Stimulated activated CD4-positive, alpha-beta T cell treated with anti-CD3 and anti-CD28 coated beads, Interleukin-4, amount 100 ng/mL, for 1 hour (primary cell): ENCODE measurements around the gene ASF1B.
"Not testable (repeated sequence)": the region's sequence is repeated elsewhere in the genome, so short reads cannot be mapped to it uniquely, and the experiment has no call there.

Experiments used
- DNase-seq: peaks from one replicate; pipeline ENCODE4 v3.0.0-alpha.2; 2020

Gene ASF1B

DNA sequence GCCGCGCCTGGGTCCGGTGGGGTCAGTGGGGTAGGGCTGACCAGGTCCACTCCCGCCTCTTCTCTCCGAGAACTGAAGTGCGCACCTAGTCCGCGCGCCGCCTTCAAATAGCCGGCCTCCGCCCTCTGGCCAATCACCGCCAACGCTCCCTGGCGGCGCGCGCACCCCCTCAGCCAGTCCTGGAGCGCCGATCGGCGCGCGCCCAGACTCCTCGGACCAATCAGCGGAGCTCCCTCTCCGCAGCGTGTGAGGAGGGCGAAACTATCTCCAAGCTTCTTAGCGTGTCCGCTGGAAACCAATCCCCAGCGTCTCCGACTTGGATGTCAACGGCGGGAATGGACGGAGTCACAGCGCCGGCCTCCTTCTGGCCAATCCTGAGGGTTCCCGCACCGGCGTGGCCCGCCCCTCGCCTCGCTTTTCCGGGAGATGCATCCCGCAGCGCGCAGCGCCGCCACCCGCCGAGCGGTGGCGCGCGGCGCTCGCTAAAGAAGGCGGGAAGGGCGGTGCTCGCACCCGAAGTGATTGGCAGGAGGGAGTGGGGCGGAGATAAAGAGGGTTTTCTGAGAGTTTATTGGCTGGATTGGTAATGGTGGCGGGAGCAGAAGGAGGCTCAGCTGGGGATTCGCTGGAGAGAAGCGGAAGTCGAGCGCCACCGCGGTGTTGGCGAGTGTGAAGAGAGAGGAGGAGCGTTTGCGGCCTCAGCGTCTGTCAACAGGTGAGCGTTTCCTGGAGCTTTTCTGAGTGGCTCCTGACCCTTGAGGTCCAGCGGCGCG lies at the start of gene ASF1B:
ASF1B (minus strand) TSS at position 81 of the 773 bp plus-strand sequence. CDS start 133 bp downstream, outside the sequence.
- peak; percentile 96 for DNase-seq

- DNase-seq: not testable (repeated sequence)
Measured at GRCh38 chr19:14185691-14186090, 49.3 kb upstream of the ASF1B start.

DNA sequence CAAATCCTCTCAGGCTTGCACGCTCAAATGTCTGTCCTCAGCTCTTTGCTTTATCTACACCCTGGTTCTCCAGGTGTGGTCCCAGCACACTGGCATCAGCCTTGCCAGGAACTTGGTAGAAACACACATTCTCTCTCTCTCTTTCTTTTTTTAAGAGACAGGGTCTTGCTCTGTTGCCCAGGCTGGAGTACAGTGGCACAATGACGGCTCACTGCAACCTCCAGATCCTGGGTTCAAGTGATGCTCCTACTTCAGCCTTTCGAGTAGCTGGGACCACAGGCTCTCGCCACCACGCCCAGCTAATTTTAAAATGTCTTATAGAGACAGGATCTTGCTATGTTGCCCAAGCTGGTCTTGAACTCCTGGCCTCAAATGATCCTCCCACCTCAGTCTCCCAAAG lies 48.8 kb upstream of the ASF1B start:
- DNase-seq: no peak

GRCh38 chr19:14183741-14184350 lies 47.5 kb upstream of the ASF1B start:
- no peak for DNase-seq

GRCh38 chr19:14182476-14182875 lies 46.1 kb upstream of the ASF1B start:
- DNase-seq: no peak

GRCh38 chr19:14181906-14182305 lies 45.5 kb upstream of the ASF1B start:
- DNase-seq: no peak

GRCh38 chr19:14181199-14181598 lies 44.8 kb upstream of the ASF1B start:
- not testable (repeated sequence) for DNase-seq

GRCh38 chr19:14177496-14178074 lies 41.2 kb upstream of the ASF1B start:
- DNase-seq: no peak

DNA sequence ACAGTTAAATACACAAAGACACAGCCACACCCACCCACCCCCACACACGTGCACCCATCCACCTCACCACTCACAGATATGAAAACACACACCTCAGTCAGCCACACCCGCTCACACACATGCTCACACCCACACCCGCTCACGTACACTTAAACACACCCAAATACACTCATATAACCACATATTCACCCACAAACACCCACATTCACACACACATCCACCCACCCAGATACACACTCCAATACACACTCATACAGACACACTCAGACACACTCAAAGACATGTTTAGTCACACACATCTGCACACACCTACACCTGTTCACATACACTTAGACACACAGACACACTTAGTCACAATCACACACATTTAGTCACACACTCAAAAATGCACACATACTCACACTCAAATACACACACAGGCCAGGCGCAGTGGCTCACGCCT lies 39.0 kb upstream of the ASF1B start:
- DNase-seq: no peak

DNA sequence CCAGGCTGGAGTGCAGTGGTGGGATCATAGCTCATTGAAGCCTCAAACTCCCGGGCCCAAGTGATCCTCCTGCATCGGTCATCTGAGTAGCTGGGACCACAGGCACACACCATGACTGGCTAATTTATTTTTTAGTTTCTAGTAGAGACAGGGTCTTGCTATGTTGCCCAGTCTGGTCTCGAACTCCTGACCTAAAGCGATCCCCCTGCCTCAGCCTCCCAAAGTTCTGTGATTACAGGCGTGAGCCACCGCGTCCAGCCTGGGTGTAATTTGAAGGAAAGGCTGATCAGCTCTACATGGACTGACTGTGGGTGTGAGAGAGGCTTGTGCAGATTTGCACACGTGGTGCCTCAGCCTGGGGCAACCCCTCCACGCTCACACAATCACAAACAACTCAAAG lies 38.5 kb upstream of the ASF1B start:
- DNase-seq: no peak

DNA sequence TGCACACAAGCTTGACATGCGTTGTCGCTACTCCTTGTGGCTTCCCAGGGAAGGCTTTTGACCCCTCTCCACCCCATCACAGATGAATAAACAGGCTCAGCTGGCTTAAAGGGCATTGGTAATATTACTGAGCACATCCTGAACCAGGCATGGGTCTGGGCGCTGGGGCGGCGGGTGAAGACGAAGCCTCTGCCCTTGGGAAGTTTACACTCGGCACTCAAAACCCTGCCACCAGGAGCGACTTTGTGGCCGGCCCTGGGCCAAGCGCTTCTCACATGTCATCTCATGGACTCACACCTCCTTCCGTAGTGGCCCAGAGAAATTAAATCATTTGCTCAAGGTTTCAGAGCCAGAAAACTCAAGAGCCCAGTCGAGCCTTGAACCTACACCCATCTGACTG lies 32.6 kb upstream of the ASF1B start:
- DNase-seq: no peak

- DNase-seq: no peak
Measured at GRCh38 chr19:14168259-14168972, 32.0 kb upstream of the ASF1B start.

- DNase-seq: peak; percentile 26
Measured at GRCh38 chr19:14167576-14168138, 31.3 kb upstream of the ASF1B start.

- no peak for DNase-seq
Measured at GRCh38 chr19:14166999-14167575, 30.7 kb upstream of the ASF1B start.

DNA sequence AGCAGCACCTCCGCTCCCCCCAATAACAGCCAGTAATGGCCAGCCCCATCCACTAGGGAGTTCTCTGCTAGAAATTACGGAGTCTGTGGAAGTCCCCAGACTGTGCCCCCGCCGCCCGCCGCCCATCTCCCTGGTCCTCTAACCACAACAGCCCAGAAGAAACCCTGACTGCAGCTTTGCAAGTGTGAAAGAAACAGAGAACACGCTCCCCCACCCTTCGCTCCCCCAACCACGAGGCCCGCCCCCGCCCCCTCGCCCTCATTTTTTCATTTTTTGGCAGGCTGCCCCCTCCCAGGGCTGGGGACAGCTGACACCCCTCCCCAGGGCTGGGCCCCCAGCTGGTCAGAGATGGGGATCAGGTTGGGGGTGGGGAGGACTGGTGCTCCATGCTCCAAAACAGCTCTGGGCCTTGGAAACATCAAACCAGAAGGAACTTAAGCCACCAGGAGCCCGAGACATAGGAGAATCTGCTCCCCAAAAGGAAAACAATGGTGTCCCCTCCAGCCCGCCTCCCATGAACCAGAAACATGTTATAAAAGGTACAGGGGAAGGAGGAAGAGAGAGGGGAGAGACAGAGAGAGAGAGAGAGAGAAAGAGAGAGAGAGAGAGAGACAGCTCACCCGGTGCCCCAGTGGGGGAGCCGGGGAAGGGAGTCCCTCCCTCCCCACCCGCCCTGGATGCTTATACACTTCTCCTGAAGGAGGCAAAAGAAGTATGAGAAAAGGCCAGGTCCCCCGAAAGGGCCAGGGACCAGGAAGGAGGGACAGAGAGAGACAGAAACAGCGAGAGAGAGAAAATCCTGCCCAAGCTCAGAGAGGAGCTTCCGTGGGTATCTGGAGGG lies 29.8 kb upstream of the ASF1B start:
- no peak for DNase-seq

GRCh38 chr19:14164724-14165493 lies 28.5 kb upstream of the ASF1B start:
- DNase-seq: no peak

DNA sequence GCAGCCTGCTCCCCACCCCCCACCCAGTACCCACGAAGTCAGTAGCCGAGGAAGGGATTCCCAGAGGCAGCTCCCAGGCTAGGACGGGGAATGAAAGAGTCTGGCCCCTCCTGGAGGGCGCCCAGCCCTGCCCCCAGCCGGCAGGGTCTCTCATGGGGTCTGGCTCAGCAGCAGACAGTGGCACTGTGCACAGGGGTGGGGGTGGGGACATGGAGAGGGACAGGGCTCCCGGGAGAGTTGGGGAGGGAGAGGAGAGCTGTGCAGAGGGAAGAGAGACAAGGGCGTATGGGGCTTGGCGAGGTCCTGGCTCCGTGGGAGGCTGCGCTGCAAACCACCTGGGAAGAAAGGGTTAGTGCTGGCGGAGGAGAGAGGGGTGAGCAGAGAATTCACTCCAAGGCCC lies 27.7 kb upstream of the ASF1B start:
- no peak for DNase-seq

DNA sequence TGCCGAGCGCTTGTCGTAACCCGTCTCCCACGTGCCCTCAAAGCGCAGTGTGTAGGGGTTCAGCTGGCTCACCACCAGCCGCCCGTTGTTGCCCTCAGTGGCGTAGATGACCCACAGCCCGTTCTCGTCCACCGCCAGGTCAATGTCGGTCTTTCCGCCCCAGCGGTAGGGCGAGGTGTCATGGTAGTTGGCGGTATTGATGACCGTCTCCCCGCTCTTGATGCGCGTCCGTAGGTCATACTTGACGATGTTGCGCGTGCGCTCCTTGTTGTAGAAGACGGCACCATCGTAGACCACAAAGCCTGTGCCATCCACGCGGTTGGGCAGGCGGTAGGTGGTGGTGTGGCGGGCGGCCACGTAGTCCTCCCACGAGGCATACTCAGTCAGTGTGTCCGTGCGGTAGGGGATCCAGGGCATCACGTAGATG lies 26.5 kb upstream of the ASF1B start:
- DNase-seq: no peak

DNA sequence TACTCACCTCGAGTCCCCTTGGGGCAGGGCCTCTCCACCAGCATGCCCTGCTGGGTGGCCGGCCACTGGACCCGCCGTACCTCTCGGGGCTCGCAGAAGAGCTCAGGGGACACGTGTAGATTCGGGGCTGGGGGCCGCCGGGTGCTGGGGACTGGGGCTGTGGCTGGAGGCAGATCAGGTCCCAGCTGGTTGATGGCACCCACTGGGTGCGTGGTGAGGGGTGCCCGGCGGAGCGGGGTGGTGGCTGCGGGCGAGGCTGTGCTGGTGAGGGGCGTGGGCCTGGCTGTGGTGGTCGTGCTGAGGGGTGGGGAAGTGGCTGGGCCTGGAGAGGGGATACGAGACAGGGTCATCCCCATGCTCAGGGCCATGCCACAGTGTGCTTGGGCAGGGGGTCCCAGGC lies 24.9 kb upstream of the ASF1B start:
- DNase-seq: no peak

- DNase-seq: no peak
Measured at GRCh38 chr19:14160017-14160703, 23.8 kb upstream of the ASF1B start.
